Keratinocyte (primary cell): ENCODE measurements around the gene GAB4.
"Not testable (repeated sequence)": the region's sequence is repeated elsewhere in the genome, so short reads cannot be mapped to it uniquely, and the experiment has no call there.

Experiments used
- EZH2 ChIP-seq: IDR thresholded peaks from one replicate; pipeline ENCODE4 v1.6.1; 2012; ENCODE audit warnings: inconsistent platforms, mild to moderate bottlenecking, low read length, moderate library complexity
- TF ChIP-seq, protein P1 (sequence below), 3 experiments: IDR thresholded peaks in 1 of 3; conservative IDR thresholded peaks in 1 of 3; optimal IDR thresholded peaks in 1 of 3; 2 replicates in 2 of 3; 3 replicates in 1 of 3; pipeline versions ENCODE3 to v1.5.1; 2011; ENCODE audit warnings: low read length in 3 of 3, mild to moderate bottlenecking in 3 of 3, moderate library complexity in 2 of 3, control low read depth in 1 of 3, inconsistent platforms in 1 of 3; ENCODE audit not compliant: insufficient read depth in 2 of 3; ENCODE audit errors: extremely low read depth in 1 of 3

DNA sequence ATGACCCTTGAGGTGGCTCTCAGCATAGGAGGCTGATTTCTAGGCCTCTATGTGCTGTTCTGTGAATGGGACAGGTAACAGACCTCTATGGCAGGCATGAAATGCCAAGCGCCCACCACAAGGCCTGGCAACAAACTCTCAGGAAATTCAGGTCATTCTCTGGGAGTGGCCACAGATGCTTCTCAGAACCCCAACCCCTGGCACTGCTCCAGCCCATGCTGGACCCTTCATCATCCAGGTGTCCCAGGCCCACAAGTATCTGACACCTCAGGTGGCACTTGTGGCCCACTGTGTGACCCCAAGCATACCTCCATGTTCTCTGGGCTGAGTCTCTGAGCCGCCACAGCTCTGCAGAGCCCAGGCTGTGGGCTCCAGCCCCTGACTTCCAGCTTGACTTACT is 24.3 kb upstream of the GAB4 start:
- not testable (repeated sequence) for TF ChIP-seq EZH2
- TF ChIP-seq, protein P1, sequence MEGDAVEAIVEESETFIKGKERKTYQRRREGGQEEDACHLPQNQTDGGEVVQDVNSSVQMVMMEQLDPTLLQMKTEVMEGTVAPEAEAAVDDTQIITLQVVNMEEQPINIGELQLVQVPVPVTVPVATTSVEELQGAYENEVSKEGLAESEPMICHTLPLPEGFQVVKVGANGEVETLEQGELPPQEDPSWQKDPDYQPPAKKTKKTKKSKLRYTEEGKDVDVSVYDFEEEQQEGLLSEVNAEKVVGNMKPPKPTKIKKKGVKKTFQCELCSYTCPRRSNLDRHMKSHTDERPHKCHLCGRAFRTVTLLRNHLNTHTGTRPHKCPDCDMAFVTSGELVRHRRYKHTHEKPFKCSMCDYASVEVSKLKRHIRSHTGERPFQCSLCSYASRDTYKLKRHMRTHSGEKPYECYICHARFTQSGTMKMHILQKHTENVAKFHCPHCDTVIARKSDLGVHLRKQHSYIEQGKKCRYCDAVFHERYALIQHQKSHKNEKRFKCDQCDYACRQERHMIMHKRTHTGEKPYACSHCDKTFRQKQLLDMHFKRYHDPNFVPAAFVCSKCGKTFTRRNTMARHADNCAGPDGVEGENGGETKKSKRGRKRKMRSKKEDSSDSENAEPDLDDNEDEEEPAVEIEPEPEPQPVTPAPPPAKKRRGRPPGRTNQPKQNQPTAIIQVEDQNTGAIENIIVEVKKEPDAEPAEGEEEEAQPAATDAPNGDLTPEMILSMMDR (optimal IDR thresholded peaks at IDR 0.05 in 1 of 3, IDR thresholded peaks at IDR 0.05 in 1 of 3, conservative IDR thresholded peaks at IDR 0.05 in 1 of 3; ENCODE audit: extremely low read depth in 1 of 3, insufficient read depth in 2 of 3, low read length in 3 of 3), result not testable (repeated sequence)
